HG02610 (cell line): ENCODE results near the gene PPP4R3A.
"Not testable (repeated sequence)": the region's sequence is repeated elsewhere in the genome, so short reads cannot be mapped to it uniquely, and the experiment has no call there.

Experiments used
- ATAC-seq: cut with Tn5 transposase; IDR thresholded peaks from one replicate; pipeline ENCODE4 v1.9.1; 2021; ENCODE audit warnings: mild to moderate bottlenecking, moderate library complexity; ENCODE audit not compliant: unreplicated experiment

Gene PPP4R3A

DNA sequence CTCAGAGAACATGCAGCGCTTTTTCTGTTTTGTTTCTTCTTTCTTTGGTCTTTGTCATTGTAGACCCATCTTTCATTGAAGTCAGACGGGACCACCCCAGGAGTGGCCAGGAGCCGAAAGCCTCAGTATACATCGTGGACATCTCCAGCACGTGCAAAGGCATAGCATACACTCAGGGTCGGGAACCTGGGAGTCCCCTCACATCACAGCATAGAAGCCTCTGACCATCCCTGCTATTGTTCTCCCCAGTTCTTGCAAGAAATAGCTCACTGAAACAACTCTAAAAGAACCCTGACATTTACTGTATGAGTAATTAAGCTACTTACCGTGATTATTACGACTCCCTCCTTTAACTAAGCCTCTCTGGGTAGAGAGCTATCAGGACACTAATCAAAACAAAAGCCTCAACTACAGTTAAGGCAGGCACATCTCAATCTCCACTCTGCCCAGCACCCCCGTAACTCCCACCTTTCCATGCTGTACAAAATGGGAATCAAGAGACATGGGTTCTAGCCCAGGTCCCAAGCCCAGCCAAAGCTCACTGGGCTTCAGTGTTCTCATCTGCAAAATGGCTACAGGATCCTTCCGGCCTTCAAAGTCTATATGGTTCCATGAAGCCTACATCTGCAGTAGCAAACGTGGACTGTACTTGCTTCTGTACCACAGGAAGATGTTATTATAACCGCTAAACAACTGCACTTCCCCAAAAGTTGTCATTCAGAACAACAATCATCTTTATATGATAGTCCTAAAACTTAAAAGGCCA lies 99.2 kb downstream of the PPP4R3A start:
- peak; percentile 33 for ATAC-seq

DNA sequence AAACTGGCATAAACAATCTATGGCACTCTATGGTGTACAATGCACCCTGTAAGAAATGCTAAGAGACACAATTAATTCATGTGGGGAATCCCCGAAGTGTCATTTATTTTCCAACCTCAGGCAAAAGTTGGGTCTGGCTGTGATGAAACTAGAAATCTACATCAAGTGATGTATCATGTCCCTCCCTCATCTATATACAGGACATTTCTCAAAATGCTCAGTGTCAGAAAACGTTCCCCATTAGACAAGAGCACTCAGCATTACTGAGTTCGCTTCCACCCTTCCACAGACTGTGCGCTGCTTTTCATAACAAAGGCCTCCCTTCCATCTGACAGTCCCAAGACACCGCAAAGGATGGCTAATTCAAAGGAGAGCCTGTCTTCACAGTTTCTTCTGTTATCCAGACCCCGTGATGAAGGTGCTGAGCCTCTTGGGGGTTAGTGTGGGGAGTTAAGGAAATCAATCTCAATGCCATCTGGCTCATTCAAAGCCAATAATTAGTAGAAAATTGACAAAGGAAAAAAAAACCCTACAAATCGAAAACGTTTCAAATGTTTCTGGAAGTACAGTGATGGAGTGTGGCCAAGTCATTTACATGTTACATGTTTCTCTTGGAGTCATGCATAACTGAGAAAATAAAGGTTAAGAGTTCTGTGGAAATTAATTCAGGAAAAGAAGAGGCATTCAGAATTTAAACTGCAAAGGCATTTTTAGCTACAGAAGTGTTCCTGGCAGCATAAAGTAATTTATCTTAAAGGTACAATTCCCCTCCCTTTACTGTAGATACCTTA lies 100.0 kb downstream of the PPP4R3A start:
- no peak for ATAC-seq

DNA sequence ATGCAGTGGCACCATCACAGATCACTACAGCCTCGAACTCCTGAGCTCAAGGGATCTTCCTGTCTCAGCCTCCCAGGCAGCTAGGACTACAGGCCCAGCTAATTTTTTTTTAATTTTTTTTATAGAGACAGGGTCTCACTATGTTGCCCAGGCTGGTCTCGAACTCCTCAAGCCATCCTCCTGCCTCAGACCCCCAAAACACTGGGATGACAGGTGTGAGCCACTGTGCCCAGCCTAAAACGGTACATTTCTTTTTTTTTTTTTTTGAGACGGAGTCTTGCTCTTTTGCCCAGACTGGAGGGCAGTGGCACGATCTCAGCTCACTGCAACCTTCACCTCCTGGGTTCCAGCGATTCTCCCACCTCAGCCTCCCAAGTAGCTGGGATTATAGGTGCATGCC lies 100.9 kb downstream of the PPP4R3A start:
- not testable (repeated sequence) for ATAC-seq
